CD4-positive, alpha-beta T cell (primary cell): Measurements from ENCODE around the gene ZFPL1. TPM values are rescaled to one million over a fixed set of nuclear protein-coding genes. Genes with fewer than 3 reads are reported as not detected.

Source experiments
- ATAC-seq: fragments of 200-7000 bp; cut with Tn5 transposase; one replicate; pipeline ENCODE4 v1.10.0; 2022; ENCODE audit warnings: mild to moderate bottlenecking; ENCODE audit not compliant: poor library complexity
- CTCF ChIA-PET: fragments of 350-600 bp; sonication (Branson Sonifier 250); formaldehyde crosslinking; loops from one replicate; lab custom pipeline; 2021; ENCODE audit warnings: antibody characterized with exemption, inconsistent platforms; lab: Charles Lee
- POLR2A ChIA-PET: fragments of 350-600 bp; sonication (Branson Sonifier 250); formaldehyde crosslinking; loops from one replicate; lab custom pipeline; 2021; ENCODE audit warnings: antibody characterized with exemption, inconsistent platforms; lab: Charles Lee
- DNase-seq, 14 experiments: peaks; one replicate each; pipeline ENCODE4 v3.0.0-alpha.2; 2013 to 2020; ENCODE audit warnings: mixed read lengths in 2 of 14
- H3K27ac ChIP-seq, 2 donors: one replicate each; pipeline versions ENCODE4 v1.5.1 to v1.7.0; 2013; ENCODE audit warnings: low read length in 2 of 2, low read depth in 1 of 2, mild to moderate bottlenecking in 1 of 2
- H3K27me3 ChIP-seq, 2 experiments: 1 replicate in 1 of 2; 2 replicates in 1 of 2; pipeline versions ENCODE4 v1.6.1 to v1.7.0; 2013; ENCODE audit warnings: low read length in 2 of 2, control low read depth in 1 of 2, mild to moderate bottlenecking in 1 of 2, moderate library complexity in 1 of 2; ENCODE audit not compliant: insufficient read depth in 2 of 2, control insufficient read depth in 1 of 2
- H3K36me3 ChIP-seq: one replicate; pipeline ENCODE4 v1.6.1; 2013; ENCODE audit warnings: low read length, control low read depth; ENCODE audit not compliant: insufficient read depth
- H3K4me1 ChIP-seq: one replicate; pipeline ENCODE4 v1.6.1; 2013; ENCODE audit warnings: low read length, control low read depth; ENCODE audit not compliant: insufficient read depth
- H3K4me3 ChIP-seq: one replicate; pipeline ENCODE4 v1.5.1; 2013; ENCODE audit warnings: mild to moderate bottlenecking, low read length, moderate library complexity
- H3K9me3 ChIP-seq, 2 experiments: 1 replicate in 1 of 2; 2 replicates in 1 of 2; pipeline versions ENCODE4 v1.6.1 to v1.7.0; 2013; ENCODE audit warnings: low read length in 2 of 2, mild to moderate bottlenecking in 2 of 2, control low read depth in 1 of 2, moderate library complexity in 1 of 2; ENCODE audit not compliant: control insufficient read depth in 1 of 2, insufficient read depth in 1 of 2
- H3K27ac Mint-ChIP-seq: one replicate; pipeline ENCODE4 v1.8.0; 2020; ENCODE audit warnings: mixed read lengths
- H3K27me3 Mint-ChIP-seq: one replicate; pipeline ENCODE4 v1.8.0; 2021; ENCODE audit warnings: mixed read lengths
- H3K36me3 Mint-ChIP-seq: one replicate; pipeline ENCODE4 v1.8.0; 2021; ENCODE audit warnings: low read depth, mixed read lengths
- H3K4me1 Mint-ChIP-seq: one replicate; pipeline ENCODE4 v1.8.0; 2021; ENCODE audit warnings: low read depth, mixed read lengths
- H3K4me3 Mint-ChIP-seq: one replicate; pipeline ENCODE4 v1.8.0; 2020; ENCODE audit warnings: mild to moderate bottlenecking, mixed read lengths
- H3K9me3 Mint-ChIP-seq: one replicate; pipeline ENCODE4 v1.8.0; 2020; ENCODE audit warnings: mixed read lengths
- CTCF ChIP-seq: fragments of 200-600 bp; IDR thresholded peaks from one replicate; pipeline ENCODE4 v1.8.0; 2022; ENCODE audit warnings: antibody characterized with exemption, mild to moderate bottlenecking
- intact Hi-C, 2 experiments: fragments of 100-400 bp; cut with DNase I in 1 of 2; cut with micrococcal nuclease in 1 of 2; formaldehyde crosslinking; loops; one replicate each; pipeline versions ENCODE4 v1.15.1 to v1.9.0; 2023 to 2025; cut with DNase I, micrococcal nuclease
- total RNA-seq, 174 experiments: library from RNA in 2 of 174; stranded (reverse) in 2 of 174; gene quantifications; one replicate each; pipeline ENCODE4 v1.2.3 and lab custom pipeline; 2021 to 2026

The ZFPL1 gene
- total RNA-seq, 2 experiments from 2014 or later, result 46.2 to 47.7 TPM

GRCh38 chr11:65066315-65066714 is 17.7 kb upstream of the ZFPL1 start:
- Mint-ChIP-seq H3K27ac (no peak overlapping the region), H3K4me3 (no peak overlapping the region), H3K9me3 (no peaks in the 10 kb centered on the region), H3K36me3 (no peaks in the 10 kb centered on the region), H3K4me1 (no peaks in the 10 kb centered on the region), H3K27me3 (no peaks in the 10 kb centered on the region)
- Histone ChIP-seq H3K36me3 (no peaks in the 10 kb centered on the region), H3K27ac (no peak overlapping the region), H3K4me1 (no peaks in the 10 kb centered on the region), H3K27me3 (no peaks in the 10 kb centered on the region), H3K4me3 (no peak overlapping the region), H3K9me3 (no peaks in the 10 kb centered on the region)
- ATAC-seq, result no peak
- no peak for DNase-seq
- no peak for TF ChIP-seq CTCF
- ChIA-PET POLR2A (no interaction called here), CTCF (no interaction called here)
- intact Hi-C loops, result no loop called here

GRCh38 chr11:65066805-65067291 is 17.2 kb upstream of the ZFPL1 start:
- Histone ChIP-seq H3K4me3 (no peak overlapping the region), H3K4me1 (no peaks in the 10 kb centered on the region), H3K9me3 (no peaks in the 10 kb centered on the region), H3K27me3 (no peaks in the 10 kb centered on the region), H3K27ac (no peak overlapping the region), H3K36me3 (no peaks in the 10 kb centered on the region)
- CTCF ChIA-PET, result no interaction called here
- Mint-ChIP-seq H3K27ac (no peak overlapping the region), H3K9me3 (no peaks in the 10 kb centered on the region), H3K36me3 (no peaks in the 10 kb centered on the region), H3K4me1 (no peaks in the 10 kb centered on the region), H3K27me3 (no peaks in the 10 kb centered on the region), H3K4me3 (no peak overlapping the region)
- no peak for ATAC-seq
- no peak for TF ChIP-seq CTCF
- intact Hi-C loops, result no loop called here
- DNase-seq, result no peak
- POLR2A ChIA-PET, result no interaction called here

GRCh38 chr11:65067446-65067845 is 16.6 kb upstream of the ZFPL1 start:
- Mint-ChIP-seq H3K27me3 (no peaks in the 10 kb centered on the region), H3K4me3 (no peak overlapping the region), H3K27ac (no peak overlapping the region), H3K9me3 (no peaks in the 10 kb centered on the region), H3K36me3 (no peaks in the 10 kb centered on the region), H3K4me1 (no peaks in the 10 kb centered on the region)
- CTCF ChIA-PET, result no interaction called here
- POLR2A ChIA-PET, result no interaction called here
- no peak for TF ChIP-seq CTCF
- H3K27me3 ChIP-seq, result no peaks in the 10 kb centered on the region
- no peak for ATAC-seq
- H3K4me1 ChIP-seq, result no peaks in the 10 kb centered on the region
- H3K4me3 ChIP-seq, result no peak overlapping the region
- intact Hi-C loops, result no loop called here
- no peaks in the 10 kb centered on the region for H3K36me3 ChIP-seq
- no peaks in the 10 kb centered on the region for H3K9me3 ChIP-seq
- DNase-seq, result no peak
- H3K27ac ChIP-seq, result no peak overlapping the region
